ENCODE measurements around the gene LRRC4C. TPM values are rescaled to one million over a fixed set of nuclear protein-coding genes. Genes with fewer than 3 reads are reported as not detected.

LRRC4C gene
- total RNA-seq, 1 experiment from 2014 or later, result 0.13 TPM

DNA sequence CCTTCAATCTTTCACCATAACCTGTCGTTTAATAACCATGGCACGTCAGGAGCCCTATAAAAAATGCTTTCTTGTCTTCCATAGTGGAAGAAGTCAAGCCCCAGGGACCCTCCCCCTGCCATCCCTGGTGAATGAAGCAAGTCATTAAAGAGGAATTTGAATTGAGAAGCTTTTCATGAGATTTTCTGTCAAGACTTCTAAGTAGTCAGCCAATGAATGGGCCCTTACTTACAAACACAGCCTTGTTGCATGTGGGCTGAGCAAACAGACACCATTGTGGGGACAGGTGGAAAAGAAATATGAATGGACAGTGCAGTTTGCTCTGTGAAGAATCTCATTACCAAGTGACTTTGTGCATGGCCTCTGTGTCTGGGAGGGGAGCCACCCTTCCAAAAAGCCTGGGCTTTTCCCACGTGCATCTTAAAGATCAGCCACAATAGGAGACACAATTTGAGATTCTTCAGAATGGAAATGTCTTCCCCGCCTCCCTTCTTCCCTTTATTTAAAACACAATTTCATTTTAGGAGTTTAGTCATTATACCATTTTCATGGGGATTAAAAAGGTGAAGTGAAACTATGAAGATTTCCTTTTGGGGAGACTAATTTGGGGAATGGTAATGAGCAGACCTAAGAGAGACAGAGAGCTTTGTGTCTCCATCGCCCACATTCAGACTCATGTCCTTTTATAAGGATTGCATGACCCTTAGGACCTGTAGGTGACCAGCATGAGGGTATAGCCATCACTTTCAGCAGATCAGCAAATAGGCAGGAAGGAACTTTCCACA lies 152.0 kb downstream of the LRRC4C start:
- Histone ChIP-seq H4K8ac (replicated peaks; ENCODE audit: insufficient read length, low read depth, low read length) (no peak overlapping the region), H4K91ac (ENCODE audit: insufficient read length, low read depth, low read length) (no peak overlapping the region), H3K9ac (ENCODE audit: extremely low read depth, insufficient read length, low read length) (no peak overlapping the region), H3K4me2 (ENCODE audit: insufficient read depth, insufficient read length, low read length) (no peak overlapping the region), H3K4ac (ENCODE audit: low read depth, low read length) (no peak overlapping the region), H2BK5ac (ENCODE audit: insufficient read length, low read length) (no peak overlapping the region), H3K27me3 (ENCODE audit: insufficient read depth, low read length) (no peaks in the 10 kb centered on the region), H3K79me2 (ENCODE audit: insufficient read depth, low read length) (no peaks in the 10 kb centered on the region), H3K9me3 (ENCODE audit: control insufficient read depth, low read depth, low read length) (no peaks in the 10 kb centered on the region), H3K23me2 (ENCODE audit: insufficient read length, low read depth, low read length, poor library complexity, severe bottlenecking) (no peaks in the 10 kb centered on the region), H2BK12ac (ENCODE audit: insufficient read length, low read depth, low read length) (no peak overlapping the region), H3T11ph (ENCODE audit: low read length) (no peak overlapping the region), H3K14ac (ENCODE audit: insufficient read depth, low read length) (no peak overlapping the region), H4K20me1 (ENCODE audit: control insufficient read depth, insufficient read depth, insufficient read length) (no peaks in the 10 kb centered on the region), H3K79me1 (ENCODE audit: insufficient read depth, low read depth, low read length, poor library complexity, severe bottlenecking) (no peaks in the 10 kb centered on the region), H2AK5ac (ENCODE audit: insufficient read length, low read length) (no peak overlapping the region), H3K23ac (ENCODE audit: insufficient read length, low read depth, low read length) (no peak overlapping the region), H2AFZ (ENCODE audit: low read length) (no peak overlapping the region), H2BK120ac (ENCODE audit: low read depth, low read length, poor library complexity, severe bottlenecking) (no peak overlapping the region), H4K5ac (ENCODE audit: insufficient read length, low read depth, low read length) (no peak overlapping the region), H3K18ac (ENCODE audit: insufficient read length, low read depth, low read length) (no peak overlapping the region), H3K4me1 (ENCODE audit: insufficient read depth, low read length) (no peaks in the 10 kb centered on the region), H3K56ac (ENCODE audit: insufficient read length, low read depth, low read length) (no peak overlapping the region), H2BK15ac (ENCODE audit: low read depth, low read length) (no peak overlapping the region), H3K27ac (ENCODE audit: insufficient read length, low read depth, low read length) (no peak overlapping the region), H2BK20ac (ENCODE audit: low read depth, low read length, poor library complexity, severe bottlenecking) (no peak overlapping the region)
- TF ChIP-seq, protein P1, sequence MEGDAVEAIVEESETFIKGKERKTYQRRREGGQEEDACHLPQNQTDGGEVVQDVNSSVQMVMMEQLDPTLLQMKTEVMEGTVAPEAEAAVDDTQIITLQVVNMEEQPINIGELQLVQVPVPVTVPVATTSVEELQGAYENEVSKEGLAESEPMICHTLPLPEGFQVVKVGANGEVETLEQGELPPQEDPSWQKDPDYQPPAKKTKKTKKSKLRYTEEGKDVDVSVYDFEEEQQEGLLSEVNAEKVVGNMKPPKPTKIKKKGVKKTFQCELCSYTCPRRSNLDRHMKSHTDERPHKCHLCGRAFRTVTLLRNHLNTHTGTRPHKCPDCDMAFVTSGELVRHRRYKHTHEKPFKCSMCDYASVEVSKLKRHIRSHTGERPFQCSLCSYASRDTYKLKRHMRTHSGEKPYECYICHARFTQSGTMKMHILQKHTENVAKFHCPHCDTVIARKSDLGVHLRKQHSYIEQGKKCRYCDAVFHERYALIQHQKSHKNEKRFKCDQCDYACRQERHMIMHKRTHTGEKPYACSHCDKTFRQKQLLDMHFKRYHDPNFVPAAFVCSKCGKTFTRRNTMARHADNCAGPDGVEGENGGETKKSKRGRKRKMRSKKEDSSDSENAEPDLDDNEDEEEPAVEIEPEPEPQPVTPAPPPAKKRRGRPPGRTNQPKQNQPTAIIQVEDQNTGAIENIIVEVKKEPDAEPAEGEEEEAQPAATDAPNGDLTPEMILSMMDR (conservative IDR thresholded peaks at IDR 0.05), result no peak
- peaks cover 10% of the 10 kb centered on the region in 2 experiments for H3K9me3 Mint-ChIP-seq
- H3K4me3 Mint-ChIP-seq, result no peak overlapping the region
- H3K4me1 Mint-ChIP-seq, result peaks cover 10 to 19% of the 10 kb centered on the region in 2 experiments; a peak in 3 of 4 replicates
- H3K27me3 Mint-ChIP-seq (ENCODE audit: low read depth), result no peaks in the 10 kb centered on the region; the same call in 1 of the 2 replicates
- DNase-seq, result no peak
- H3K27ac Mint-ChIP-seq, result no peak overlapping the region
- no CpG with 5 or more reads among the region's 5 CpGs for WGBS (ENCODE audit: extremely low coverage, insufficient read length, low lambda C conversion rate)
- H3K36me3 Mint-ChIP-seq (ENCODE audit: insufficient read depth in 1 of 3, low read depth in 3 of 3), result peaks cover 0 to 6% (median 5%) of the 10 kb centered on the region in 3 experiments; a peak in 6 of 7 replicates

Data from H9 (cell line).